ENCODE measurements around the gene ATG9B.

ATG9B gene

DNA sequence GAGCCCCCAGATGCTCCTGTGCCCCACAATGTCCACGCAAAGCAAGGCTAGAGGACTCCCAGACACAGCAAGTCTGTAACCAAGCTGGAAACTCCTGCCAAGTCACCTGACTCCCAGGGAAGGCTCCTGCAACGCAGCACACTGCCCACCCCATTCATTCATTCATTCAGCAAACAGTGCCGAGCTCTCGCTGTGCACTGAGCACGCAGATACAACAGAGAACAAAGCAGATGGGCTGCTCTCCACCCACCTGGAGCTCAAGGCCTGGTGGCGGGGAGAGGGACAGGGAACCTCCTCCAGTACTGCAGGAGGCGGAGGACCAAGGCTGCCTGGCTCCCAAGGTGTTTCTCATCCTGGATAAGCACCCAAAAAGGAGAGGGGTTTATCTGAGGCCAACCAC, 54.8 kb downstream of the ATG9B start:
- Histone ChIP-seq H3K79me2 (ENCODE audit: insufficient read depth, low read length) (no peaks in the 10 kb centered on the region), H3K9me2 (replicated peaks; ENCODE audit: low read depth, low read length) (no peaks in the 10 kb centered on the region), H4K20me1 (ENCODE audit: insufficient read depth, low read length, poor library complexity, severe bottlenecking) (no peaks in the 10 kb centered on the region), H3K36me3 (ENCODE audit: insufficient read depth, low read length) (no peaks in the 10 kb centered on the region), H3K4me2 (ENCODE audit: low read depth, low read length, poor library complexity, severe bottlenecking) (no peak overlapping the region), H3F3A (ENCODE audit: low read depth) (peaks cover 6% of the 10 kb centered on the region; the same call in 1 of the 2 replicates), H3K9ac (ENCODE audit: low read depth, low read length, poor library complexity, severe bottlenecking) (no peak overlapping the region), H3K4me3 (ENCODE audit: low read length, poor library complexity, severe bottlenecking) (no peak overlapping the region), H3K27me3 (ENCODE audit: insufficient read depth, low read length, poor library complexity, severe bottlenecking) (no peaks in the 10 kb centered on the region), H2AFZ (ENCODE audit: low read length) (no peak overlapping the region), H3K9me3 (ENCODE audit: insufficient read depth, low read depth, low read length) (no peaks in the 10 kb centered on the region), H3K4me1 (ENCODE audit: insufficient read depth, low read length, poor library complexity, severe bottlenecking) (peaks cover 10% of the 10 kb centered on the region)
- TF ChIP-seq, protein P1, sequence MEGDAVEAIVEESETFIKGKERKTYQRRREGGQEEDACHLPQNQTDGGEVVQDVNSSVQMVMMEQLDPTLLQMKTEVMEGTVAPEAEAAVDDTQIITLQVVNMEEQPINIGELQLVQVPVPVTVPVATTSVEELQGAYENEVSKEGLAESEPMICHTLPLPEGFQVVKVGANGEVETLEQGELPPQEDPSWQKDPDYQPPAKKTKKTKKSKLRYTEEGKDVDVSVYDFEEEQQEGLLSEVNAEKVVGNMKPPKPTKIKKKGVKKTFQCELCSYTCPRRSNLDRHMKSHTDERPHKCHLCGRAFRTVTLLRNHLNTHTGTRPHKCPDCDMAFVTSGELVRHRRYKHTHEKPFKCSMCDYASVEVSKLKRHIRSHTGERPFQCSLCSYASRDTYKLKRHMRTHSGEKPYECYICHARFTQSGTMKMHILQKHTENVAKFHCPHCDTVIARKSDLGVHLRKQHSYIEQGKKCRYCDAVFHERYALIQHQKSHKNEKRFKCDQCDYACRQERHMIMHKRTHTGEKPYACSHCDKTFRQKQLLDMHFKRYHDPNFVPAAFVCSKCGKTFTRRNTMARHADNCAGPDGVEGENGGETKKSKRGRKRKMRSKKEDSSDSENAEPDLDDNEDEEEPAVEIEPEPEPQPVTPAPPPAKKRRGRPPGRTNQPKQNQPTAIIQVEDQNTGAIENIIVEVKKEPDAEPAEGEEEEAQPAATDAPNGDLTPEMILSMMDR (conservative IDR thresholded peaks at IDR 0.05; ENCODE audit: low read length), result no peak
- TF ChIP-seq EZH2phosphoT487 (IDR thresholded peaks at IDR 0.05; ENCODE audit: borderline replicate concordance), result no peak

DNA sequence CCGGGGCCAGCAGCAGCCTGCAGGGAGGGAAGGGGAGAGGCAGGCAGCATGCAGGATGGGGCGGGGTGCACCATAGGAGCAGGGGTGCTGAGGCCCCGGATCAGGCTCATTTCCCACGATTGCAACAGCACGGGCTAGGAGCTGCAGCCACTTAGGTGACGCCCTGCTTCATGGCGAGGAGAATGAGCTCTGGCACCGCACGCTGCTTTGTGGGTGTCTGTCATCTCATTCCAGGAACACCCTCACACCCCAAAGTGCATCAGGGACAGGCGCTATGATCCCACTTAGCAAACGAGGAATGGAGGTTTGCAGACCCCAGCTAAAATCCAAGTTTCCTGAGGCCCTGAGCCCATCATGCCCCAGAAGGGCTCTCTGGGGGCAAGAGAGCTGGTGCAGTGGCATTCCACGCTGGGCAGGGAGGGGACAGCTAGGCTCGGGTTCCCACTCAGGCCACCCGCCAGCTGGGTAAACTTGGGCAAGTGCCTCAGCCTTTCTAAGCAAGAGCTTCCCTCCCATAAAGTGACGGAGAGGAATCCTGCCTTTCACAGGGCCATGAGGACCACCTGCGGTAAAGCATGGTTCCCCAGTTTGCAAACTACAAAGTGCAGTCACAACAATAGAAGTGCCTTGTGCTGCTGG, 55.4 kb downstream of the ATG9B start:
- H3K27me3 ChIP-seq (ENCODE audit: insufficient read depth, low read length, poor library complexity, severe bottlenecking), result no peaks in the 10 kb centered on the region
- no peaks in the 10 kb centered on the region for H4K20me1 ChIP-seq (ENCODE audit: insufficient read depth, low read length, poor library complexity, severe bottlenecking)
- peaks cover 10% of the 10 kb centered on the region for H3K4me1 ChIP-seq (ENCODE audit: insufficient read depth, low read length, poor library complexity, severe bottlenecking)
- H3K79me2 ChIP-seq (ENCODE audit: insufficient read depth, low read length), result no peaks in the 10 kb centered on the region
- no peak overlapping the region for H3K4me3 ChIP-seq (ENCODE audit: low read length, poor library complexity, severe bottlenecking)
- H3K9ac ChIP-seq (ENCODE audit: low read depth, low read length, poor library complexity, severe bottlenecking), result no peak overlapping the region
- peaks cover 6% of the 10 kb centered on the region; the same call in 1 of the 2 replicates for H3F3A ChIP-seq (ENCODE audit: low read depth)
- no peaks in the 10 kb centered on the region for H3K9me3 ChIP-seq (ENCODE audit: insufficient read depth, low read depth, low read length)
- no peak overlapping the region for H2AFZ ChIP-seq (ENCODE audit: low read length)
- no peaks in the 10 kb centered on the region for H3K9me2 ChIP-seq (replicated peaks; ENCODE audit: low read depth, low read length)
- H3K36me3 ChIP-seq (ENCODE audit: insufficient read depth, low read length), result no peaks in the 10 kb centered on the region
- TF ChIP-seq, protein P1 (conservative IDR thresholded peaks at IDR 0.05; ENCODE audit: low read length), result no peak
- TF ChIP-seq EZH2phosphoT487 (IDR thresholded peaks at IDR 0.05; ENCODE audit: borderline replicate concordance), result no peak
- H3K4me2 ChIP-seq (ENCODE audit: low read depth, low read length, poor library complexity, severe bottlenecking), result no peak overlapping the region

DNA sequence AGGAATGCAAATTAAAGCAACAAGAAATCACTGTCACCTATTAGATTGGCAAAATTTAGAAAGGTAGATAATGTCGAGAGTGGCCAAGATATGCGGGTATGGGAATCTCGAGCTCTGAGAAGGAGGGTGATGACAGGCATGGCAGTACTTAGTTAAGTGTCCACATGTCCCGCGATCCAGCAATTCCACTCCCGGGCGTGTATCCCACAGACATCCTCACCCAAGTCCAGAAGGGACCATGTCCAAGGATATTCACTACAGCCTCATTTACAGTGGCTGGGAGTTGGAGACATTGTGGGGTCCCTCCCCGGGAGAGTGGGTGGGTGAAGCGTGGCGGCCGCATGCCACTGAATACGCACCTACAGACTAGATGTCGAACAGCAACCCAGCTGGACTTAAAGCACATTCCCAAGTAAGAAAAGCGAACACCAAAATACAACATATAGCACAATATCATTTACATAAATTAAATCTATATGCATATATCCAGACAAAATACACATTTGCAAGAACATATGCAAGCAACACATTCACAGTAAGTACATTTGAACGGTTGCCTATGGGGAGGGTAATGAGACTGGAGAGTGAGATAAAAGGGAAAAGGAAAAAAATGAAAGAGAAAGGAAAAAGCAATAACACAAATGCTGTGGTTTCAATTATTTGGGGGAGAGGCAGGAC, 56.1 kb downstream of the ATG9B start:
- Histone ChIP-seq H3K36me3 (ENCODE audit: insufficient read depth, low read length) (no peaks in the 10 kb centered on the region), H3K9me3 (ENCODE audit: insufficient read depth, low read depth, low read length) (no peaks in the 10 kb centered on the region), H2AFZ (ENCODE audit: low read length) (no peak overlapping the region), H3K9me2 (replicated peaks; ENCODE audit: low read depth, low read length) (no peaks in the 10 kb centered on the region), H3K79me2 (ENCODE audit: insufficient read depth, low read length) (no peaks in the 10 kb centered on the region), H3F3A (ENCODE audit: low read depth) (0 out of 2 replicates have a peak, but pooled peaks cover 2% of the 10 kb centered on the region), H3K4me1 (ENCODE audit: insufficient read depth, low read length, poor library complexity, severe bottlenecking) (peaks cover 10% of the 10 kb centered on the region), H3K4me2 (ENCODE audit: low read depth, low read length, poor library complexity, severe bottlenecking) (no peak overlapping the region), H3K4me3 (ENCODE audit: low read length, poor library complexity, severe bottlenecking) (no peak overlapping the region), H3K9ac (ENCODE audit: low read depth, low read length, poor library complexity, severe bottlenecking) (no peak overlapping the region), H4K20me1 (ENCODE audit: insufficient read depth, low read length, poor library complexity, severe bottlenecking) (no peaks in the 10 kb centered on the region), H3K27me3 (ENCODE audit: insufficient read depth, low read length, poor library complexity, severe bottlenecking) (no peaks in the 10 kb centered on the region)
- no peak for TF ChIP-seq EZH2phosphoT487 (IDR thresholded peaks at IDR 0.05; ENCODE audit: borderline replicate concordance)
- TF ChIP-seq, protein P1 (conservative IDR thresholded peaks at IDR 0.05; ENCODE audit: low read length), result no peak
